Activated CD8-positive, alpha-beta memory T cell treated with anti-CD3 and anti-CD28 coated beads, Interleukin-2, amount 10 ng/mL, durations not matched to agents 7 days and 5 days (primary cell): Measurements from ENCODE around the gene EFNA1. TPM values are rescaled to one million over a fixed set of nuclear protein-coding genes. Genes with fewer than 3 reads are reported as not detected.

Source experiments
- ATAC-seq: fragments of 150-1000 bp; cut with Tn5 transposase; one replicate; pipeline ENCODE4 v1.10.0; 2021; ENCODE audit warnings: moderate library complexity
- CTCF ChIA-PET: fragments of 350-600 bp; sonication (Branson Sonifier 250); formaldehyde crosslinking; loops from one replicate; lab custom pipeline; 2021; ENCODE audit warnings: antibody characterized with exemption; lab: Charles Lee
- DNase-seq: peaks from one replicate; pipeline ENCODE4 v3.0.0-alpha.2; 2020
- H3K27ac Mint-ChIP-seq: one replicate; pipeline ENCODE4 v1.8.0; 2021; ENCODE audit warnings: mild to moderate bottlenecking, mixed read lengths
- H3K27me3 Mint-ChIP-seq: one replicate; pipeline ENCODE4 v1.8.0; 2021; ENCODE audit warnings: mixed read lengths
- H3K36me3 Mint-ChIP-seq: one replicate; pipeline ENCODE4 v1.8.0; 2021; ENCODE audit warnings: mild to moderate bottlenecking, mixed read lengths
- H3K4me1 Mint-ChIP-seq: one replicate; pipeline ENCODE4 v1.8.0; 2021; ENCODE audit warnings: mixed read lengths
- H3K4me3 Mint-ChIP-seq: one replicate; pipeline ENCODE4 v1.8.0; 2021; ENCODE audit warnings: mild to moderate bottlenecking, moderate library complexity, mixed read lengths
- H3K9me3 Mint-ChIP-seq: one replicate; pipeline ENCODE4 v1.8.0; 2022; ENCODE audit warnings: low read depth, mixed read lengths
- total RNA-seq, 2 experiments: library from RNA; stranded (reverse); gene quantifications; one replicate each; pipeline ENCODE4 v1.2.3, GENCODE V29; 2021

EFNA1 gene
- total RNA-seq, 2 experiments from 2014 or later = not detected

DNA sequence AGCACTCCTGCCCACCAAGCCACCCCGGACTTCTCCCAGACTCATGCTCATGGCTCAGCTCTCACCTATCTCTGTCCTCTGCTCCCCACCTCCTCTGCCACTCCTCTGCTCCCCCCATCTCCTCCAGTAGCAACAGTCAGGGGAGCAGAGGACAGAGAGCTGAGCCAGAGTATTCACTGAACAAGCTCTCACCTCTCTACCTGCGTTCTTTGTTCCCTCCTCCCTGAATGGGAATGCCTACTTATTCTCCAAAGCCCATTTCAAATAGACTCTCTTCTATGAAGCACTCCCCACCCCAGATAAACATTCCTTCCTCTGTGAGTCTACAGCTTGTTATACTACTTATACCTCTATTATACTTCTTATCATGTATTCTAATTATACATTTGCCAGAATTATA is 6.4 kb upstream of the EFNA1 start:
- Mint-ChIP-seq H3K4me3 (no peak overlapping the region), H3K27me3 (peaks cover 46% of the 10 kb centered on the region), H3K36me3 (no peaks in the 10 kb centered on the region), H3K27ac (no peak overlapping the region), H3K9me3 (no peaks in the 10 kb centered on the region), H3K4me1 (peaks cover 2% of the 10 kb centered on the region)
- no peak for ATAC-seq
- CTCF ChIA-PET = interaction anchor here (0.6 to 1.7 kb wide), 4 partner anchors 24 to 47 kb away, joined by 3 to 5 read pairs (median 4); no protein-coding TSS in a partner anchor
- DNase-seq = no peak

GRCh38 chr1:155122308-155122707 is 5.4 kb upstream of the EFNA1 start:
- DNase-seq = no peak
- Mint-ChIP-seq H3K9me3 (no peaks in the 10 kb centered on the region), H3K4me3 (no peak overlapping the region), H3K4me1 (peaks cover 9% of the 10 kb centered on the region), H3K27ac (no peak overlapping the region), H3K36me3 (no peaks in the 10 kb centered on the region), H3K27me3 (peaks cover 55% of the 10 kb centered on the region)
- CTCF ChIA-PET = interaction anchor here (1.0 to 1.7 kb wide), 4 partner anchors 25 to 77 kb away, joined by 3 to 5 read pairs (median 4); no protein-coding TSS in a partner anchor
- no peak for ATAC-seq

GRCh38 chr1:155123801-155124200 is 3.9 kb upstream of the EFNA1 start:
- no peak for DNase-seq
- CTCF ChIA-PET = interaction anchor here (1.0 to 1.7 kb wide), 2 partner anchors 38 to 49 kb away, joined by 4 to 6 read pairs; partner anchors contain the start of gene KRTCAP2
- Mint-ChIP-seq H3K27ac (no peak overlapping the region), H3K36me3 (no peaks in the 10 kb centered on the region), H3K4me3 (no peak overlapping the region), H3K9me3 (no peaks in the 10 kb centered on the region), H3K4me1 (peaks cover 20% of the 10 kb centered on the region), H3K27me3 (peaks cover 62% of the 10 kb centered on the region)
- no peak for ATAC-seq

GRCh38 chr1:155124503-155125463 is 2.9 kb upstream of the EFNA1 start:
- CTCF ChIA-PET = interaction anchor here (1.0 to 1.7 kb wide), 3 partner anchors 39 to 48 kb away, joined by 3 to 6 read pairs (median 4); partner anchors contain the start of gene KRTCAP2
- H3K36me3 Mint-ChIP-seq = no peaks in the 10 kb centered on the region
- DNase-seq = no peak
- peaks cover 69% of the 10 kb centered on the region for H3K27me3 Mint-ChIP-seq
- no peaks in the 10 kb centered on the region for H3K9me3 Mint-ChIP-seq
- ATAC-seq = no peak
- no peak overlapping the region for H3K4me3 Mint-ChIP-seq
- H3K27ac Mint-ChIP-seq = no peak overlapping the region
- H3K4me1 Mint-ChIP-seq = peaks cover 25% of the 10 kb centered on the region

GRCh38 chr1:155125511-155125945 is 2.1 kb upstream of the EFNA1 start:
- no peak for ATAC-seq
- H3K27me3 Mint-ChIP-seq = peaks cover 69% of the 10 kb centered on the region
- peaks cover 25% of the 10 kb centered on the region for H3K4me1 Mint-ChIP-seq
- H3K4me3 Mint-ChIP-seq = no peak overlapping the region
- no peaks in the 10 kb centered on the region for H3K36me3 Mint-ChIP-seq
- DNase-seq = no peak
- no peak overlapping the region for H3K27ac Mint-ChIP-seq
- CTCF ChIA-PET = interaction anchor here (1.0 kb wide), 1 partner anchor 47 kb away, joined by 3 read pairs; the partner anchor contains the start of gene KRTCAP2
- H3K9me3 Mint-ChIP-seq = no peaks in the 10 kb centered on the region

DNA sequence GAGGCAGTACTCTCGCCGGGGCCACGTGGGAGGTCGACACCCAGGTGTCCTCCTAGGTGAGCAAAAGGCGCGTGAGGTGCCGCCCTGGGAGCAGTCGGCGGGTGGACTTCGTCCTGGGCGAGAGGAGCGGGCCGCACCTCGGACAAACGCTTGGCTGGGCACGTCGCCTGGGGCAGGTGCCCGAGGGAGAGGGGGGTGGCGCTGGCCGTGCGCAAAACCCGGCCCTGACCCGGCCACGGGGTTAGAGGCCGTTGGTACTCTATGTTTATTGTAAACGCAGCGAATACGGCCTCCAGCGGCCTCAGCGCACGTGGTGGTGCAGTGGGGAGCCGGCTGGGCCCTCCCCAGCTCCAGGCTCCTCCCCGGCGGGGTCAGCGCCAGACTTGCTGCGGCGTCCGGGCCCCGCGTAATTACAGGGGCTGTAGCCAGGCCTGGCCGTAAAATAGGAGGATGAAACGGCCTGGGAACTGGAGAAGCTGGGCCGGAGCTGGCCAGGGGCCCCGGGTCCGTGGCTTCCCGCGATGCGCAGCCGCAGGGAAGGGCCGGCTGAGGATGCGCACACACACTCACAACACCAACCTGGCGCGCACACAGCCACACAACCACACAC is 1.6 kb upstream of the EFNA1 start:
- DNase-seq (no peak), ATAC-seq (no peak)
- H3K9me3 Mint-ChIP-seq = no peaks in the 10 kb centered on the region
- H3K4me1 Mint-ChIP-seq = peaks cover 25% of the 10 kb centered on the region
- H3K27ac Mint-ChIP-seq = no peak overlapping the region
- H3K36me3 Mint-ChIP-seq = no peaks in the 10 kb centered on the region
- H3K27me3 Mint-ChIP-seq = peaks cover 71% of the 10 kb centered on the region
- CTCF ChIA-PET = interaction anchor here (1.0 to 2.0 kb wide), 2 partner anchors 39 to 47 kb away, joined by 3 to 4 read pairs; partner anchors contain the start of gene KRTCAP2
- H3K4me3 Mint-ChIP-seq = no peak overlapping the region

DNA sequence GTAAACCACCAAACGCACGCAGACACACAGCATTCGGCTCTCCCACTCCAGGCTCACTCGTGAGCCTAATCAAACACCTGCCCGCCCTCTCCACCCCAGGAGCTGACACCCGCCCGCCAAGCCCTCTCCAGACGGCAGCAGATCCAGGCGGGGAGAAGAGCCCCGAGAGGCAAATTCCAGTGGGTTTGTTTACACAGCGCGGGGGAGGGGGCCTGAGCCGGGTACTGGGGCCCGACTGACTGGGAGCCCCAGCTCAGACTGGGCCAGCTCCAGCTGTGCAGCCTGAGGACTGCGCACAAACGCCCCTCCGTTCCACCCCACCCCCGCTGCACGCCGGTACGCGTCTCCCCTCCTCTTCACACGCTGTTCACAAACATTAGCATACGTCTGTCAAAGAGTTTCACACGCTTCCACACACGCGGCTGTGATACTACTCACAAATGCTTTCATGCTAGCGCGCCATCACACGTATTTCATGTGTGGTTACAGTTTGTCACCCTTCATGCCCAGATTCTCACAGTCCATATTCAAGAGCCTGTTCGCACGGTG is 1.0 kb upstream of the EFNA1 start:
- peak overlapping the region; percentile 64 for H3K4me3 Mint-ChIP-seq
- CTCF ChIA-PET = interaction anchor here (2.0 kb wide), 1 partner anchor 40 kb away, joined by 4 read pairs; no protein-coding TSS in a partner anchor
- H3K9me3 Mint-ChIP-seq = no peaks in the 10 kb centered on the region
- no peak for DNase-seq
- peak; percentile 34 for ATAC-seq
- peaks cover 67% of the 10 kb centered on the region for H3K27me3 Mint-ChIP-seq
- peaks cover 25% of the 10 kb centered on the region for H3K4me1 Mint-ChIP-seq
- H3K36me3 Mint-ChIP-seq = no peaks in the 10 kb centered on the region
- H3K27ac Mint-ChIP-seq = no peak overlapping the region

DNA sequence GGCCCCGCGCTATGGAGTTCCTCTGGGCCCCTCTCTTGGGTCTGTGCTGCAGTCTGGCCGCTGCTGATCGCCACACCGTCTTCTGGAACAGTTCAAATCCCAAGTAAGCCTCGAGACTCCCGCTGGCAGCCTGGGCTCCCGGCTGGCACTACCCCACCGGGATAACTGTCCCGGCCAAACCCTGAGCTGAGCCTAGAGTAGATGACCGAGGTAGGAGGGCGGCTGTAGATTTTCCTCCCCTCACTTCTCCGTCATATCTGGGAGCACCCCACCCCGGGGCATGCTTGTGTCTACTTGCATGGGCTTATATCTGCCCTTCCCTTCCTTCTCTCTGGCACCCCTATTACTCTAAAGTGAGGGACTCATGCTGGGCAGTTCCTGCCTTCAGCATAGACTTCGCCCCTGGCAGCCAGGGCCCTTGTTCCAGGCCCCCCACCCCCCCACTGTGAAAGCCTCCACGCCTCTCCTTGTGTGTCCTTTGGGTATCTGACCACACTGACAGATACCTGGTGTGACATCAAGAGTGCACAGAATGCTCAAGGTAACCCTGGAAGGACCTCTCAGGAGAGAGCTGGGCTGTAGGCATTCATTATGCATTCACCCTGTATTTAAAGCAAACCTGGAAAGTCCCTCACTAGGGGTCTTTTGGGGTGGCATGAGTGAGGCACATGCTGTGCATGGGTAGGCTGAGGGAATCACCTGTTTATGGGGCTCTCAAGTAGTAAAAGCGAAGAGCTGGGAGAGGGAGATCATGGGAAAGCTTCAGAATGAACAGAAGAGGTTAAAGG is 485 bp downstream of the EFNA1 start:
- CTCF ChIA-PET = interaction anchor here (0.9 to 2.0 kb wide), 4 partner anchors 37 to 129 kb away, joined by 3 to 9 read pairs (median 5); no protein-coding TSS in a partner anchor
- peak overlapping the region; percentile 43 for H3K4me3 Mint-ChIP-seq
- no peaks in the 10 kb centered on the region for H3K9me3 Mint-ChIP-seq
- no peak for ATAC-seq
- H3K36me3 Mint-ChIP-seq = no peaks in the 10 kb centered on the region
- peaks cover 25% of the 10 kb centered on the region for H3K4me1 Mint-ChIP-seq
- peaks cover 62% of the 10 kb centered on the region for H3K27me3 Mint-ChIP-seq
- DNase-seq = no peak
- H3K27ac Mint-ChIP-seq = no peak overlapping the region

DNA sequence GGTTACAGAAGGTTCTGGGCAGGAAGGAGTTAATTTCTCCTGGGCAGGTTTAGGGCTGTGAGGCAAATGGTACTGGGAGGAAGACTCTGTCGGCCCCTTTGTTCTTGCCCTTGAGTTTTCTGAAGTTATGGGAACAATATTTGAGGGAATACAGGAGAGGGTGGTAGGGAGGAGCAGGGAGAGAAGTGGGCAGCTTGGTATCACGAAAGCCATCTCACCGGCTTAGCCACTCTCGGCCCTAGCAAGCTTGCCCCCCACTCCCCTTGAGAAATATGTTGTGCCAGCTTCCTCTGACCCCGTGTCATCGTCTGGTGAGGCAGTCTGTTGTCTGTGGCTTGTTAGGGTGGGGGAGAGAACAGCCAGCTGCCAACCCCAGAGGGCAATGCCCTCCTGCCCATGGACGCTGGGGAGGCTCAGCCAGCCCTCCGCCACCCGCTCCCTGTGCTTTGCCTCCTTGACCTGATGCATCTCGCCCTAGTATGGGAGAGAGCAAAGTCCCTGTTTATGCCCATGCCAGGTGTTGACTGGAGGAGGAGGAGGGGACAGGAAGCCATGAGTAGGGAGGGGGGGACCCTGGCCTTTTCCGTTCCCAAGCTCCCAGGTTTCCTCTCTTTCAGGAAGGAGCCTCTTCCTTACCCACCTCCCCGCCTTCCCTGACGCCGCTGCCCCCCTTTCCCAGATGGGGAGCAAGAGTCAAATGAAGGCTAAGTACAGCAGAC is 1.2 kb downstream of the EFNA1 start:
- H3K27me3 Mint-ChIP-seq = peaks cover 58% of the 10 kb centered on the region
- ATAC-seq (no peak), DNase-seq (no peak)
- peaks cover 25% of the 10 kb centered on the region for H3K4me1 Mint-ChIP-seq
- CTCF ChIA-PET = interaction anchor here (0.9 to 1.6 kb wide), 3 partner anchors 38 to 130 kb away, joined by 3 to 9 read pairs (median 6); no protein-coding TSS in a partner anchor
- no peak overlapping the region for H3K4me3 Mint-ChIP-seq
- no peaks in the 10 kb centered on the region for H3K36me3 Mint-ChIP-seq
- H3K9me3 Mint-ChIP-seq = no peaks in the 10 kb centered on the region
- H3K27ac Mint-ChIP-seq = no peak overlapping the region

DNA sequence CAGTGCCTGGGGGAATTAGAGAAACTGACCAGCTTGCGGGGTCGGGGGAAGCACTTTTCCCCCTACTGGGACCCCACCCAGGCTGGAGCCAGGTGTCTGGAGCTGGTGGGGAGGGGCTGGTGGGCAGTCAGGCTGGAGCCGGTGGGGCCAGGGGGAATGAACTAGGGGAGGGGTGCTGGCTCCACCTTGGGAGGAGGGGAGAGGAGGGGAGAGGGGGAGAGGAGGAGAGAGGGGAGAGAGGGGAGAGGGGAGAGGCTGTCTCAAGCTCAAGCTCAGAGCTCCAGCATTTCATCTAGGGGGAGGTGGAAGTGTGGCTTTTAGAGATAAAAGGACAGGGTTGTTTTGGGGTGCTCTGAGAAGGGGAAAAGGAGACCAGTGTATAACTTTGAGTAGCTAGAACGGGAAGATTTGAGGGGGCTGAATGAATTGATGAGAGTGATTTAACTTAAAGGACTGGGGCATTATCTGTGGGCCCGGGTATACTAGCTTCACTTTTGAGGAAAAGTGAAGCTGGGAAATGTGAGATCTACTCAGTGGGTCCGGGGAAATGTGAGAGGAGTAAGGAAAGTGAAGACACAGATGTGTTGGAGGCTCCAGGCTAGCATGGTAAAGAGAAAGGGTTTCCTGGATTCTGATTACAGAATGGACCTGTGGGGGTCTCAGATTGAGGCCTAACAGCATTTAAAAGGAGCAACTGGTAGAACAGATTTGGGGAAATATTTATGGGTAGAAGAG is 2.8 kb downstream of the EFNA1 start:
- Mint-ChIP-seq H3K27me3 (peaks cover 43% of the 10 kb centered on the region), H3K9me3 (no peaks in the 10 kb centered on the region), H3K27ac (no peak overlapping the region), H3K4me1 (peaks cover 31% of the 10 kb centered on the region), H3K36me3 (no peaks in the 10 kb centered on the region), H3K4me3 (no peak overlapping the region)
- DNase-seq = no peak
- ATAC-seq = no peak
- CTCF ChIA-PET = interaction anchor here (1.1 to 3.1 kb wide), 5 partner anchors 14 to 80 kb away, joined by 3 to 9 read pairs (median 5); partner anchors contain the start of gene KRTCAP2

DNA sequence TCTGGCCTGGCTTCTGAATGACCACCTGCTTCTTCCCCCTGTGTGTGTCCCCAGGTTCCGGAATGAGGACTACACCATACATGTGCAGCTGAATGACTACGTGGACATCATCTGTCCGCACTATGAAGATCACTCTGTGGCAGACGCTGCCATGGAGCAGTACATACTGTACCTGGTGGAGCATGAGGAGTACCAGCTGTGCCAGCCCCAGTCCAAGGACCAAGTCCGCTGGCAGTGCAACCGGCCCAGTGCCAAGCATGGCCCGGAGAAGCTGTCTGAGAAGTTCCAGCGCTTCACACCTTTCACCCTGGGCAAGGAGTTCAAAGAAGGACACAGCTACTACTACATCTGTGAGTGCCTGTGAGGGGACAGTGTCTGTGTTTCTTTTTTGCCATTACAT is 3.6 kb downstream of the EFNA1 start:
- Mint-ChIP-seq H3K4me1 (peaks cover 29% of the 10 kb centered on the region), H3K9me3 (no peaks in the 10 kb centered on the region), H3K27ac (no peak overlapping the region), H3K36me3 (no peaks in the 10 kb centered on the region), H3K27me3 (peaks cover 38% of the 10 kb centered on the region), H3K4me3 (no peak overlapping the region)
- no peak for DNase-seq
- no peak for ATAC-seq
- CTCF ChIA-PET = interaction anchor here (1.3 to 3.1 kb wide), 5 partner anchors 15 to 81 kb away, joined by 3 to 9 read pairs (median 5); partner anchors contain the start of gene KRTCAP2
